ENCODE measurements around the gene TRIP13. TPM values are rescaled to one million over a fixed set of nuclear protein-coding genes. Genes with fewer than 3 reads are reported as not detected.

The TRIP13 gene
- total and polyA plus RNA-seq, 2 of the 4 experiments (the other 2 are of a cell fraction) = 17.1 to 35.5 TPM

- TF ChIP-seq MXI1 (IDR thresholded peaks at IDR 0.05; ENCODE audit: borderline replicate concordance, low read depth, low read length) = no peak
Observed at GRCh38 chr5:876398-877365, 16.0 kb upstream of the TRIP13 start (continued).

- Histone ChIP-seq H3K56ac (ENCODE audit: extremely low read depth, insufficient read depth, low read length) (no peak overlapping the region), H3K79me1 (ENCODE audit: low read depth in 1 of 2, low read length in 2 of 2) (peaks cover 15 to 22% of the 10 kb centered on the region in 2 experiments), H3K4me3 (ENCODE audit: insufficient read depth, low read depth, low read length) (no peak overlapping the region), H2AK9ac (replicated peaks; ENCODE audit: low read depth, low read length, poor library complexity) (no peak overlapping the region), H4K8ac (ENCODE audit: low read depth in 2 of 2, low read length in 2 of 2) (no peak overlapping the region), H4K91ac (ENCODE audit: insufficient read depth, low read depth, low read length) (no peak overlapping the region), H3K36me3 (ENCODE audit: control insufficient read depth, insufficient read depth, low read length) (peaks cover 64% of the 10 kb centered on the region), H3K9me3 (ENCODE audit: control insufficient read depth, insufficient read depth, low read length) (no peaks in the 10 kb centered on the region), H4K5ac (ENCODE audit: low read depth, low read length) (no peak overlapping the region), H3K9me1 (ENCODE audit: insufficient read depth, low read length) (peaks cover 9% of the 10 kb centered on the region), H2BK120ac (ENCODE audit: low read depth, low read length) (no peak overlapping the region), H2BK20ac (ENCODE audit: low read depth, low read length) (no peak overlapping the region), H3K4ac (ENCODE audit: low read depth, low read length) (no peak overlapping the region), H2AK5ac (ENCODE audit: low read depth, low read length) (no peak overlapping the region), H2AFZ (replicated peaks; ENCODE audit: low read length, poor library complexity) (no peak overlapping the region), H3K23ac (ENCODE audit: low read depth, low read length) (no peak overlapping the region), H3K14ac (replicated peaks; ENCODE audit: low read depth, low read length) (no peak overlapping the region), H2BK5ac (ENCODE audit: low read depth, low read length, poor library complexity, severe bottlenecking) (no peak overlapping the region), H3K27me3 (ENCODE audit: control insufficient read depth, insufficient read depth, low read length) (no peaks in the 10 kb centered on the region), H3K4me2 (ENCODE audit: low read depth, low read length) (no peak overlapping the region), H3K4me1 (ENCODE audit: control insufficient read depth, insufficient read depth, low read length) (no peaks in the 10 kb centered on the region), H3K18ac (ENCODE audit: low read depth, low read length) (no peak overlapping the region), H2BK15ac (ENCODE audit: low read depth, low read length) (no peak overlapping the region), H3K9ac (ENCODE audit: low read depth, low read length) (no peak overlapping the region), H4K20me1 (ENCODE audit: insufficient read depth, low read length) (peaks cover 17% of the 10 kb centered on the region), H3K27ac (ENCODE audit: insufficient read depth, low read length) (no peak overlapping the region)
- ATAC-seq (ENCODE audit: low read depth) (no peak), DNase-seq (no peak)
- CTCF ChIA-PET = no interaction called here
- dilution Hi-C loops (cut with HindIII; ENCODE audit: low sequenced_read_pairs, unreplicated experiment) (no loop called here), intact Hi-C loops (cut with micrococcal nuclease) (no loop called here), in situ Hi-C loops (cut with MboI; ENCODE audit: low sequenced_read_pairs) (no loop called here)
- WGBS, 2 experiments (ENCODE audit: extremely low coverage in 2 of 2, insufficient read length in 1 of 2) = no CpG with 5 or more reads among the region's 15 CpGs
- TF ChIP-seq MAFK (IDR thresholded peaks at IDR 0.05; ENCODE audit: low read depth, low read length) (no peak), RAD21 (IDR thresholded peaks at IDR 0.05; ENCODE audit: low read length) (no peak), RFX5 (IDR thresholded peaks at IDR 0.05; ENCODE audit: low read depth, low read length) (no peak), BHLHE40 (IDR thresholded peaks at IDR 0.05; ENCODE audit: low read depth, low read length) (no peak), CTCF (conservative IDR thresholded peaks at IDR 0.05; ENCODE audit: low read depth, low read length) (no peak), CHD1 (IDR thresholded peaks at IDR 0.05; ENCODE audit: low read depth, low read length) (no peak), RCOR1 (IDR thresholded peaks at IDR 0.05; ENCODE audit: insufficient replicate concordance, low read length) (no peak), MAZ (IDR thresholded peaks at IDR 0.05; ENCODE audit: borderline replicate concordance, low read depth, low read length) (no peak), MXI1 (IDR thresholded peaks at IDR 0.05; ENCODE audit: borderline replicate concordance, low read depth, low read length) (no peak)
- POLR2A ChIA-PET (ENCODE audit: unreplicated experiment) = no interaction called here
- BruUV-seq (replicated peaks) = no TSS peak
Observed at GRCh38 chr5:878125-878524, 14.6 kb upstream of the TRIP13 start.

All from IMR-90 (cell line).